ENCODE results near the gene CELF4.
A peak's percentile ranks its signal among the peaks of the same experiment; 100 is the strongest.

Gene CELF4

DNA sequence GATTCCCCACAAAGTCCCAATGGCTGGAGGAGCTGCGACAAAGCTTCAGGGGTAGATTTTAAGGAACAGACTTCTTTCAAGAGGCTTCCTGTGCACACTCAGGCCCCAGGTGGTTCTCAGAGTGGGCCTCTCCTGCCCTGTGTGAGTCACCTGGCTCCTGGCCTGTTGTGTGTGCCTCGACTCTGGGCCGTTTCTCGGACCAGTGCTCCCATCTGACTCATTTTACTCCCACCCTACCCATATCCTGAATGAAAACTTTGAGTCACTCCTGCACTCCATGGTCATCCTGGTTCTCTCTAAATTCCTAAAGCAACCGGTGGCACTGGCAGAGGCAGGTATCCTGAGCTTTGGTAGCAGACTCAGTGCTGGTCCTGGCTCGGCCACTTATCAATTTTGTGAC lies 84.1 kb downstream of the CELF4 start:
- no peak overlapping the region for H3K4me3 ChIP-seq (ENCODE audit: low read length)
- no peak for DNase-seq (ENCODE audit: low read depth)
- TF ChIP-seq, protein P1, sequence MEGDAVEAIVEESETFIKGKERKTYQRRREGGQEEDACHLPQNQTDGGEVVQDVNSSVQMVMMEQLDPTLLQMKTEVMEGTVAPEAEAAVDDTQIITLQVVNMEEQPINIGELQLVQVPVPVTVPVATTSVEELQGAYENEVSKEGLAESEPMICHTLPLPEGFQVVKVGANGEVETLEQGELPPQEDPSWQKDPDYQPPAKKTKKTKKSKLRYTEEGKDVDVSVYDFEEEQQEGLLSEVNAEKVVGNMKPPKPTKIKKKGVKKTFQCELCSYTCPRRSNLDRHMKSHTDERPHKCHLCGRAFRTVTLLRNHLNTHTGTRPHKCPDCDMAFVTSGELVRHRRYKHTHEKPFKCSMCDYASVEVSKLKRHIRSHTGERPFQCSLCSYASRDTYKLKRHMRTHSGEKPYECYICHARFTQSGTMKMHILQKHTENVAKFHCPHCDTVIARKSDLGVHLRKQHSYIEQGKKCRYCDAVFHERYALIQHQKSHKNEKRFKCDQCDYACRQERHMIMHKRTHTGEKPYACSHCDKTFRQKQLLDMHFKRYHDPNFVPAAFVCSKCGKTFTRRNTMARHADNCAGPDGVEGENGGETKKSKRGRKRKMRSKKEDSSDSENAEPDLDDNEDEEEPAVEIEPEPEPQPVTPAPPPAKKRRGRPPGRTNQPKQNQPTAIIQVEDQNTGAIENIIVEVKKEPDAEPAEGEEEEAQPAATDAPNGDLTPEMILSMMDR (conservative IDR thresholded peaks at IDR 0.05; ENCODE audit: low read length) = no peak

- no peak for DNase-seq (ENCODE audit: low read depth)
- no peak overlapping the region for H3K4me3 ChIP-seq (ENCODE audit: low read length)
- TF ChIP-seq, protein P1 (conservative IDR thresholded peaks at IDR 0.05; ENCODE audit: low read length) = no peak
Observed at GRCh38 chr18:37481072-37481471, 84.5 kb downstream of the CELF4 start.

DNA sequence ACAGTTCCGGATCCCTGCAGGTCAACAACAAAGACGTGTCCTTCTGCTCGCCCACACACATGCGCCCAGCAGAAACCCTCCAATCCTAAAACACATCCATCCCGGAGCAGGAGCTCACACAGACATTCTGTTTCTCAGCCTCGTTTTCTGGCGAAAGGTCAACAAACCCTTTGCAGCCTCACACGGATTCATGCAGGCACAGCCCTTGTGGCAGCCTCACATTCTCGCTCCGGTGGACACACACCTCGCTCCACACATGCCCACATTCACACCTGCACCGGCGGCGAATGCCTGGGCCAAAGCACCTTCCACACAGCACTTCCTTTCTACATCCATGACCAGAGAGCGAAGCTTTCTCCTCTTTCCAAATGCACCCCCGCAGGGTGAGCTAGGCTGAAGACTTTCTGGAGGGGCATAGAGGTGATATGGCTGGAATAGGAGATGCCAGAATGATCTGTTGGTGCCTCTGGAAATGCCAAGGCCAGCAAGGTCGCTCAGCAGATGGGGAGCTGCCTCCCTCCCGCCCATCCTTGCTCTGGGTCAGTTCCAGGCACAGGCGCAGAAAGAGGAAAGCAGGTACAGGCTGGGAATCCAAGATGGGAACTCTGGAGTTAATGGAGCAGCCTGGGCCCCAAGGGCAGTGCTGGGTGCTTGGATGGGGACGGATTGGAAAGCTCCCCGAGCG lies 88.8 kb downstream of the CELF4 start:
- H3K4me3 ChIP-seq (ENCODE audit: low read length) = no peak overlapping the region
- TF ChIP-seq, protein P1 (conservative IDR thresholded peaks at IDR 0.05; ENCODE audit: low read length) = no peak
- DNase-seq (ENCODE audit: low read depth) = no peak

DNA sequence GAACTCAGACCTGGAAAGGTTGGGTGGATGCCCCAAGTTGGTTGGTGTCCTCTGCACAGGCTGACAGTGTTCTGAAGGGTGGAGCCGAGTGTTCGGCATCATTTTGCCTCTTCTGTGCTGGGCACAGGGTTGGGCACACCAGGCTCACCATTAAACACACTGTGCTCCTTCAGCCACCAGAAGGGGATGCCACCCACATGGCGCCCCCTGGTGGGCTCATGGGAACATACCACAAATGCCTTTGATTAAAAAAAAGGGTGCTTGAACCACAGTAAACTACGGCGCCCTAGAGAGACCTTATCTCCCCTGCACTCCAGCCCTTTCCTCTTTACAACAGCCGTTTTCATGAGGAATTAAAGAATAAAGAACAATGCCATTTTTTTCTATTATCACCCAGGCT lies 89.4 kb downstream of the CELF4 start:
- DNase-seq (ENCODE audit: low read depth) = peak; percentile 22
- no peak overlapping the region for H3K4me3 ChIP-seq (ENCODE audit: low read length)
- TF ChIP-seq, protein P1 (conservative IDR thresholded peaks at IDR 0.05; ENCODE audit: low read length) = peak; percentile 69

DNA sequence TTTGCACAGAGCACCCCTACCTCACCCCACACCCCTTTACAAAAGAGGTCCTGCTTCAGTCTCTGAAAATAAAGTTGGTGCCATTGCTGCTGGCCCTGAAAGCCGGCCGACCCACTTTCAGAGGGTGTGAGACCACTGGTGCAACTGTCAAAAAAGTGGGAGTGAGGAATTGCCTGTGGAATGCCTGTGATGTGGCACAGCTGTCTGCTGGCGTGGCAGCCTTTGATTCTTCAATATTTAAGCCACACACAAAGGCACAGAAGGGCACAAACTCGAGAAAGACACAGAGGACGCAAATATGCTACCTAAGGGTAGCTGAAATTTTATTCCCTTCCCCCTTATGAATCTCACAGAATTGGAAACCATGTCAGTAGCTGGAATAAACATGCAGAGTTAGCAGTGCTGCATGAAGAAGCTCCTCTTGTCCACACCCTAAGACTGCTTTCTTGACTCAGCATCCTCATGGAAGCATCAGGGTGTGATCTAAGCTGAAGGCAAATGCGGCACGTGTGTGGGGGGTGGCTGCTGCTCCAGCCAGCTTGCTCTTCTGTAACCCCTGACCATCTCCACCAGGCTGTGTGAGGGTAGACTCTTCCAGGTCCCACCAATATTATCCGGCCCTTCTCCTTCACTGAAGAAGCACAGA lies 92.3 kb downstream of the CELF4 start:
- no peak overlapping the region for H3K4me3 ChIP-seq (ENCODE audit: low read length)
- TF ChIP-seq, protein P1 (conservative IDR thresholded peaks at IDR 0.05; ENCODE audit: low read length) = no peak
- DNase-seq (ENCODE audit: low read depth) = no peak

- DNase-seq (ENCODE audit: low read depth) = no peak
- TF ChIP-seq, protein P1 (conservative IDR thresholded peaks at IDR 0.05; ENCODE audit: low read length) = no peak
- H3K4me3 ChIP-seq (ENCODE audit: low read length) = no peak overlapping the region
Observed at GRCh38 chr18:37471637-37472036, 94.0 kb downstream of the CELF4 start.

- TF ChIP-seq, protein P1 (conservative IDR thresholded peaks at IDR 0.05; ENCODE audit: low read length) = no peak
- DNase-seq (ENCODE audit: low read depth) = no peak
Observed at GRCh38 chr18:37470986-37471385, 94.6 kb downstream of the CELF4 start.

More at GRCh38 chr18:37470986-37471385, 94.6 kb downstream of the CELF4 start:
- H3K4me3 ChIP-seq (ENCODE audit: low read length) = no peak overlapping the region

All from AG10803 (cell line).